OCI-LY7 (cell line): Measurements from ENCODE around the gene TCERG1. TPM values are rescaled to one million over a fixed set of nuclear protein-coding genes. Genes with fewer than 3 reads are reported as not detected.

Experiments
- BruUV-seq: library from RNA; stranded (reverse); fragments of 400-500 nt; replicated peaks from 2 replicates; lab custom pipeline; 2021; lab: Mats Ljungman, UMichigan
- CTCF ChIA-PET: fragments of 300-600 bp; sonication (Branson Sonifier 250); formaldehyde crosslinking; loops from one replicate; lab custom pipeline; 2022; ENCODE audit warnings: antibody characterized with exemption; ENCODE audit not compliant: unreplicated experiment; lab: Charles Lee
- POLR2A ChIA-PET: fragments of 300-600 bp; sonication (Branson Sonifier 250); formaldehyde crosslinking; loops from one replicate; lab custom pipeline; 2022; ENCODE audit warnings: antibody characterized with exemption; lab: Charles Lee
- DNase-seq: peaks from one replicate; pipeline ENCODE4 v3.0.0-alpha.2; 2015; ENCODE audit warnings: low spot score
- H2AFZ ChIP-seq: fragments of 200-600 bp; sonication (generic), shearing (Covaris generic); 2 replicates; pipeline ENCODE4 v1.6.1; 2014; ENCODE audit warnings: mild to moderate bottlenecking, antibody characterized with exemption, low read length, moderate library complexity
- H3K27ac ChIP-seq: fragments of 200-600 bp; sonication (generic); 2 replicates; pipeline ENCODE4 v1.5.1; 2014; ENCODE audit warnings: mixed run types, low read depth, mild to moderate bottlenecking, moderate library complexity, low read length, inconsistent platforms; ENCODE audit not compliant: poor library complexity, severe bottlenecking
- H3K36me3 ChIP-seq: fragments of 200-600 bp; sonication (generic); 2 replicates; pipeline ENCODE4 v1.6.1; 2014; ENCODE audit warnings: mild to moderate bottlenecking, antibody characterized with exemption, low read length, moderate library complexity, mixed read lengths; ENCODE audit not compliant: insufficient read depth
- H3K4me1 ChIP-seq: fragments of 200-600 bp; sonication (generic); 2 replicates; pipeline ENCODE4 v1.5.1; 2014; ENCODE audit warnings: mild to moderate bottlenecking, low read length; ENCODE audit not compliant: insufficient read depth, poor library complexity, severe bottlenecking
- H3K4me2 ChIP-seq: fragments of 200-600 bp; sonication (generic); 2 replicates; pipeline ENCODE4 v1.6.1; 2014; ENCODE audit warnings: mild to moderate bottlenecking, low read length
- H3K4me3 ChIP-seq: fragments of 200-600 bp; sonication (generic); 2 replicates; pipeline ENCODE4 v1.5.1; 2014; ENCODE audit warnings: mild to moderate bottlenecking, low read depth, low read length; ENCODE audit not compliant: poor library complexity, severe bottlenecking
- H3K79me2 ChIP-seq: fragments of 200-600 bp; sonication (generic); 2 replicates; pipeline ENCODE4 v1.6.1; 2016; ENCODE audit warnings: low read depth, mild to moderate bottlenecking, low read length, moderate library complexity, mixed read lengths; ENCODE audit not compliant: insufficient read depth
- H3K9me2 ChIP-seq: fragments of 200-600 bp; sonication (generic); 2 replicates; pipeline ENCODE4 v1.6.1; 2016; ENCODE audit warnings: mild to moderate bottlenecking, low read length, mixed read lengths; ENCODE audit not compliant: insufficient read depth
- H3K9me3 ChIP-seq: fragments of 200-600 bp; sonication (generic); 2 replicates; pipeline ENCODE4 v1.6.1; 2014; ENCODE audit warnings: mild to moderate bottlenecking, mixed run types, low read length, mixed read lengths
- H4K20me1 ChIP-seq: fragments of 200-600 bp; sonication (generic); 2 replicates; pipeline ENCODE4 v1.6.1; 2014; ENCODE audit warnings: mild to moderate bottlenecking, antibody characterized with exemption, low read length, moderate library complexity, mixed read lengths; ENCODE audit not compliant: insufficient read depth
- CTCF ChIP-seq: fragments of 200-600 bp; sonication (generic); conservative IDR thresholded peaks from 2 replicates; pipeline ENCODE4 v1.5.1; 2014; ENCODE audit warnings: mild to moderate bottlenecking, antibody characterized with exemption, low read length, moderate library complexity, mixed read lengths
- EZH2phosphoT487 ChIP-seq: fragments of 200-600 bp; sonication (generic); IDR thresholded peaks from 2 replicates; pipeline ENCODE4 v1.6.1; 2018; ENCODE audit warnings: low read depth, borderline replicate concordance, mild to moderate bottlenecking, mixed run types, antibody characterized with exemption, low read length, moderate library complexity, mixed read lengths
- intact Hi-C: fragments of 100-400 bp; cut with micrococcal nuclease; formaldehyde crosslinking; loops from one replicate; pipeline ENCODE4 v1.10.0; 2022; ENCODE audit not compliant: unreplicated experiment
- total RNA-seq, 2 experiments: library from RNA; depleted of rRNA in 1 of 2; stranded (reverse); fragments of >200 nt in 1 of 2; shearing (Covaris generic) in 1 of 2; gene quantifications; 2 replicates each; pipeline ENCODE4 v1.2.3, GENCODE V29; 2014 to 2022

Gene TCERG1
- total RNA-seq, 2 experiments from 2014 or later: 115 to 164 TPM

GRCh38 chr5:146514575-146514974 lies 67.4 kb downstream of the TCERG1 start:
- Histone ChIP-seq H2AFZ (no peak overlapping the region), H3K79me2 (no peaks in the 10 kb centered on the region), H3K4me2 (no peak overlapping the region), H3K4me3 (no peak overlapping the region), H3K36me3 (peaks cover 45% of the 10 kb centered on the region), H3K9me2 (no peaks in the 10 kb centered on the region), H4K20me1 (no peaks in the 10 kb centered on the region), H3K9me3 (no peaks in the 10 kb centered on the region), H3K4me1 (no peaks in the 10 kb centered on the region), H3K27ac (no peak overlapping the region)
- no peak for TF ChIP-seq EZH2phosphoT487
- no peak for TF ChIP-seq CTCF
- intact Hi-C loops: no loop called here
- no peak for DNase-seq
- CTCF ChIA-PET: no interaction called here
- POLR2A ChIA-PET: interaction anchor here (1.0 kb wide), 1 partner anchor 14 kb away, joined by 3 read pairs; no protein-coding TSS in a partner anchor
- BruUV-seq: no TSS peak

- Histone ChIP-seq H3K4me2 (no peak overlapping the region), H3K9me2 (no peaks in the 10 kb centered on the region), H3K36me3 (peaks cover 35% of the 10 kb centered on the region), H3K79me2 (no peaks in the 10 kb centered on the region), H3K4me1 (no peaks in the 10 kb centered on the region), H3K4me3 (no peak overlapping the region), H3K27ac (no peak overlapping the region), H4K20me1 (no peaks in the 10 kb centered on the region), H3K9me3 (no peaks in the 10 kb centered on the region), H2AFZ (no peak overlapping the region)
- TF ChIP-seq CTCF (no peak), EZH2phosphoT487 (no peak)
- no peak for DNase-seq
- ChIA-PET CTCF (no interaction called here), POLR2A (interaction anchor here (1.0 to 2.1 kb wide), 3 partner anchors 15 to 26 kb away, joined by 3 to 6 read pairs (median 3); no protein-coding TSS in a partner anchor)
- BruUV-seq: no TSS peak
- intact Hi-C loops: no loop called here
Measured at GRCh38 chr5:146515473-146516150, 68.5 kb downstream of the TCERG1 start.

- Histone ChIP-seq H2AFZ (no peak within 1 kb of the TSS), H3K9me3 (no peaks in the 10 kb centered on the region), H3K27ac (no peak within 1 kb of the TSS), H3K79me2 (no peaks in the 10 kb centered on the region), H4K20me1 (no peaks in the 10 kb centered on the region), H3K4me2 (no peak within 1 kb of the TSS), H3K9me2 (no peaks in the 10 kb centered on the region), H3K4me3 (no peak within 1 kb of the TSS), H3K4me1 (no peaks in the 10 kb centered on the region), H3K36me3 (peaks cover 30% of the 10 kb centered on the region)
- intact Hi-C loops: no loop called here
- no peak for DNase-seq
- POLR2A ChIA-PET: interaction anchor here (0.6 to 2.1 kb wide), 4 partner anchors 18 to 880 kb away, joined by 3 to 6 read pairs (median 3); no protein-coding TSS in a partner anchor
- TF ChIP-seq EZH2phosphoT487 (no peak), CTCF (no peak)
- CTCF ChIA-PET: no interaction called here
- no TSS peak for BruUV-seq
Measured at GRCh38 chr5:146516151-146516475, 69.0 kb downstream of the TCERG1 start, which contains the start of gene GPR151. Gene GPR151, minus strand, starts transcription at chr5:146516190. Its CDS starts 77 bp downstream, at chr5:146516113.
